Gastrocnemius medialis (tissue), 4 donors: Measurements from ENCODE around the gene PLCG2. TPM values are rescaled to one million over a fixed set of nuclear protein-coding genes. Genes with fewer than 3 reads are reported as not detected.

ENCODE experiments used
- ATAC-seq, 2 donors: fragments of 150-250 bp; one replicate each; pipeline ENCODE4 v1.9.1; 2016
- DNase-seq, 2 donors: peaks; one replicate each; pipeline ENCODE4 v3.0.0-alpha.2; 2019
- H3K27ac ChIP-seq, 4 donors: fragments of 200-600 bp; sonication (generic); 1 replicate in 1 of 4; 2 replicates in 3 of 4; pipeline ENCODE4 v1.5.1; 2016 to 2018; ENCODE audit warnings: mild to moderate bottlenecking in 2 of 4, moderate library complexity in 1 of 4
- H3K27me3 ChIP-seq, 3 donors: fragments of 200-600 bp; sonication (generic) in 2 of 3; 1 replicate in 1 of 3; 2 replicates in 2 of 3; pipeline versions ENCODE4 v1.5.1 to v1.6.0; 2016 to 2019; ENCODE audit warnings: mild to moderate bottlenecking in 1 of 3, moderate library complexity in 1 of 3
- H3K36me3 ChIP-seq, 2 donors: fragments of 200-600 bp; sonication (generic) in 1 of 2; one replicate each; pipeline ENCODE4 v1.5.1; 2017 to 2018
- H3K4me1 ChIP-seq, 2 donors: fragments of 200-600 bp; sonication (generic) in 1 of 2; one replicate each; pipeline ENCODE4 v1.5.1; 2016 to 2017; ENCODE audit warnings: mild to moderate bottlenecking in 2 of 2
- H3K4me3 ChIP-seq, 4 donors: fragments of 200-600 bp; sonication (generic) in 3 of 4; 1 replicate in 1 of 4; 2 replicates in 3 of 4; pipeline ENCODE4 v1.5.1; 2016 to 2019; ENCODE audit warnings: mild to moderate bottlenecking in 2 of 4
- H3K9me3 ChIP-seq, 3 donors: fragments of 200-600 bp; sonication (generic) in 2 of 3; 1 replicate in 1 of 3; 2 replicates in 2 of 3; pipeline ENCODE4 v1.5.1; 2016 to 2019
- CTCF ChIP-seq, 5 experiments: fragments of 450-650 bp in 3 of 5; fragments of 200-600 bp in 2 of 5; sonication (generic) in 2 of 5; IDR thresholded peaks in 4 of 5; conservative IDR thresholded peaks in 1 of 5; 1 replicate in 4 of 5; 2 replicates in 1 of 5; pipeline ENCODE4 v1.5.1; 2016 to 2019; ENCODE audit warnings: antibody characterized with exemption in 5 of 5, mild to moderate bottlenecking in 3 of 5, moderate library complexity in 3 of 5
- POLR2A ChIP-seq, 2 donors: fragments of 450-650 bp; IDR thresholded peaks; one replicate each; pipeline ENCODE4 v1.6.1; 2017; ENCODE audit warnings: antibody characterized with exemption in 2 of 2, mild to moderate bottlenecking in 2 of 2, moderate library complexity in 2 of 2
- in situ Hi-C, 4 donors: fragments of 200-750 bp; cut with MboI; loops; one replicate each; pipeline versions ENCODE4 v1.15.0 to v1.8.0; 2017; ENCODE audit warnings: low sequenced_read_pairs in 4 of 4
- intact Hi-C: fragments of 100-400 bp; cut with DNase I; formaldehyde crosslinking; loops from one replicate; pipeline ENCODE4 v1.15.1; 2023; ENCODE audit warnings: low total_unique reads
- total RNA-seq, 4 donors: library from RNA; depleted of rRNA; stranded (reverse); fragments of >200 nt; gene quantifications; one replicate each; pipeline versions ENCODE4 v1.1.0 to v1.2.3, GENCODE V29; 2016

PLCG2 gene
- total RNA-seq, 4 donors from 2014 or later: 1.8 to 3.0 (median 2.1) TPM

- TF ChIP-seq POLR2A (IDR thresholded peaks at IDR 0.05) (no peak), CTCF (IDR thresholded peaks at IDR 0.05 in 4 of 5, conservative IDR thresholded peaks at IDR 0.05 in 1 of 5) (no peak)
- intact Hi-C loops: no loop called here
- Histone ChIP-seq H3K4me3 (no peak overlapping the region), H3K9me3 (no peaks in the 10 kb centered on the region), H3K4me1 (peaks cover 0 to under 1% of the 10 kb centered on the region in 2 donors), H3K27ac (no peak overlapping the region), H3K27me3 (peaks cover 0 to 6% (median 0%) of the 10 kb centered on the region in 3 donors), H3K36me3 (no peaks in the 10 kb centered on the region)
- in situ Hi-C loops: loop anchor here in 2 of 4 donors (25.0 kb wide), 2 partner anchors 520 to 695 kb away; partner anchors contain the start of gene ATMIN (in 1 of the 2)
- ATAC-seq (no peak), DNase-seq (no peak)
These were observed 46.4 kb upstream of the PLCG2 start for GRCh38 chr16:81732699-81733098.

- H3K27me3 ChIP-seq: peaks cover 0 to 6% (median 0%) of the 10 kb centered on the region in 3 donors
- in situ Hi-C loops: loop anchor here in 2 of 4 donors (25.0 kb wide), 2 partner anchors 521 to 696 kb away; partner anchors contain the start of gene ATMIN (in 1 of the 2)
- H3K36me3 ChIP-seq: no peaks in the 10 kb centered on the region
- intact Hi-C loops: no loop called here
- no peak overlapping the region for H3K27ac ChIP-seq
- H3K4me1 ChIP-seq: peaks cover 2 to 3% of the 10 kb centered on the region in 2 donors
- no peak for DNase-seq
- no peak for ATAC-seq
- H3K9me3 ChIP-seq: no peaks in the 10 kb centered on the region
- TF ChIP-seq POLR2A (IDR thresholded peaks at IDR 0.05): no peak
- TF ChIP-seq CTCF (IDR thresholded peaks at IDR 0.05 in 4 of 5, conservative IDR thresholded peaks at IDR 0.05 in 1 of 5): no peak
- H3K4me3 ChIP-seq: no peak overlapping the region
These were observed 45.8 kb upstream of the PLCG2 start for GRCh38 chr16:81733295-81733694.

GRCh38 chr16:81734632-81735434, 44.3 kb upstream of the PLCG2 start:
- H3K4me3 ChIP-seq: no peak overlapping the region
- no peak overlapping the region for H3K27ac ChIP-seq
- intact Hi-C loops: no loop called here
- no peaks in the 10 kb centered on the region for H3K9me3 ChIP-seq
- peaks cover 3 to 6% of the 10 kb centered on the region in 2 donors for H3K4me1 ChIP-seq
- no peak for TF ChIP-seq POLR2A (IDR thresholded peaks at IDR 0.05)
- no peak for TF ChIP-seq CTCF (IDR thresholded peaks at IDR 0.05 in 4 of 5, conservative IDR thresholded peaks at IDR 0.05 in 1 of 5)
- in situ Hi-C loops: loop anchor here in 2 of 4 donors (25.0 kb wide), 2 partner anchors 523 to 698 kb away; partner anchors contain the start of gene ATMIN (in 1 of the 2)
- no peaks in the 10 kb centered on the region for H3K36me3 ChIP-seq
- no peak for ATAC-seq
- no peak for DNase-seq
- peaks cover 0 to 6% (median 0%) of the 10 kb centered on the region in 3 donors for H3K27me3 ChIP-seq

- Histone ChIP-seq H3K4me3 (peak overlapping the region in 2 of 4 donors; percentile 7 to 37), H3K4me1 (peaks cover 3 to 6% of the 10 kb centered on the region in 2 donors), H3K9me3 (no peaks in the 10 kb centered on the region), H3K27ac (no peak overlapping the region), H3K27me3 (no peaks in the 10 kb centered on the region), H3K36me3 (no peaks in the 10 kb centered on the region)
- TF ChIP-seq CTCF (IDR thresholded peaks at IDR 0.05 in 4 of 5, conservative IDR thresholded peaks at IDR 0.05 in 1 of 5): peak; percentile 59 to 72 (median 65)
- no peak for TF ChIP-seq POLR2A (IDR thresholded peaks at IDR 0.05)
- ATAC-seq (peak; percentile 85 to 87), DNase-seq (peak; percentile 38 to 47)
- intact Hi-C loops: loop anchor here (1.0 kb wide), 1 partner anchor 335 kb away; no protein-coding TSS in a partner anchor
- in situ Hi-C loops: loop anchor here in 2 of 4 donors (25.0 kb wide), 2 partner anchors 526 to 701 kb away; partner anchors contain the start of gene ATMIN (in 1 of the 2)
These were observed 41.1 kb upstream of the PLCG2 start for GRCh38 chr16:81737885-81738536.
